ENCODE data around the gene CCL8. TPM values are rescaled to one million over a fixed set of nuclear protein-coding genes. Genes with fewer than 3 reads are reported as not detected.

The CCL8 gene
- total RNA-seq, 1 experiment from 2014 or later, result not detected

DNA sequence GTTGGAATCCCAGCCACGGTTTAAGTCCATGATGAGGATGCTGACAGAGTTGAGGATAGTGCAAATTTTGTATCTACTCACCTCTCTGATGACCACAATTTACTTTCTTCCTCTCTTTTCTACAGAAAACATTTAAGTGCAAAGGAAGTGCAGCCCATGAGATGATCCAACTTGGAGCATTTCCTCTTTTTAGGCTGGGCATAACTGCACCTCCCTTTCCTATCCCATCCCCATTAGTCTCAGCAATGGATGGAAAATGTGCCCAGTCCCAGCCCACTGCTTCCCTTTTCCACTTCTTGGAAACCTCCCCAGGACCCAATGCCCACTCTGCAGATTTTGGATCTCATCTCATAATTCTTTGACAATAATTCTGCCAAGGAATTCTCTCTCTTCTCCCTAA is 16.6 kb upstream of the CCL8 start:
- Histone ChIP-seq H3K4me3 (ENCODE audit: low read depth in 2 of 2, low read length in 2 of 2) (no peak overlapping the region), H3K4me1 (ENCODE audit: control insufficient read depth, insufficient read depth, low read length) (no peaks in the 10 kb centered on the region), H3K36me3 (ENCODE audit: control insufficient read depth, insufficient read depth, low read length) (no peaks in the 10 kb centered on the region), H3K9me3 (ENCODE audit: control insufficient read depth, insufficient read depth, low read depth, low read length) (no peaks in the 10 kb centered on the region), H3K27me3 (ENCODE audit: control insufficient read depth, insufficient read depth, low read length) (no peaks in the 10 kb centered on the region; the same call in 1 of the 2 replicates), H3K27ac (ENCODE audit: low read length) (no peak overlapping the region)
- ATAC-seq (no peak), DNase-seq (ENCODE audit: low read depth, low spot score) (no peak)
- no TSS peak for BruUV-seq (replicated peaks)
- intact Hi-C loops (cut with micrococcal nuclease; ENCODE audit: unreplicated experiment), result loop anchor here (10.0 kb wide), 1 partner anchor 98 kb away; no protein-coding TSS in a partner anchor
- POLR2A ChIA-PET, result no interaction called here
- CTCF ChIA-PET, result no interaction called here
- in situ Hi-C loops (cut with HindIII; ENCODE audit: low pct_unique_long_range_greater_than_20kb, low sequenced_read_pairs), result no loop called here
- TF ChIP-seq TCF7L2 (IDR thresholded peaks at IDR 0.05; ENCODE audit: low read depth, low read length) (no peak), POLR2AphosphoS5 (IDR thresholded peaks at IDR 0.05; ENCODE audit: low read depth, low read length) (no peak), REST (IDR thresholded peaks at IDR 0.05; ENCODE audit: insufficient read depth in 1 of 2, low read depth in 2 of 2, low read length in 1 of 2) (no peak), SIN3A (IDR thresholded peaks at IDR 0.05; ENCODE audit: borderline replicate concordance, insufficient read depth, low read depth, low read length) (no peak)

- H3K36me3 ChIP-seq (ENCODE audit: control insufficient read depth, insufficient read depth, low read length), result no peaks in the 10 kb centered on the region
- ATAC-seq (no peak), DNase-seq (ENCODE audit: low read depth, low spot score) (no peak)
- BruUV-seq (replicated peaks), result no TSS peak
- ChIA-PET CTCF (no interaction called here), POLR2A (no interaction called here)
- H3K27ac ChIP-seq (ENCODE audit: low read length), result no peak overlapping the region
- intact Hi-C loops (cut with micrococcal nuclease; ENCODE audit: unreplicated experiment) (loop anchor here (10.0 kb wide), 1 partner anchor 99 kb away; no protein-coding TSS in a partner anchor), in situ Hi-C loops (cut with HindIII; ENCODE audit: low pct_unique_long_range_greater_than_20kb, low sequenced_read_pairs) (no loop called here)
- H3K27me3 ChIP-seq (ENCODE audit: control insufficient read depth, insufficient read depth, low read length), result no peaks in the 10 kb centered on the region; the same call in 1 of the 2 replicates
- no peaks in the 10 kb centered on the region for H3K9me3 ChIP-seq (ENCODE audit: control insufficient read depth, insufficient read depth, low read depth, low read length)
- H3K4me3 ChIP-seq (ENCODE audit: low read depth in 2 of 2, low read length in 2 of 2), result no peak overlapping the region
- no peaks in the 10 kb centered on the region for H3K4me1 ChIP-seq (ENCODE audit: control insufficient read depth, insufficient read depth, low read length)
- TF ChIP-seq SIN3A (IDR thresholded peaks at IDR 0.05; ENCODE audit: borderline replicate concordance, insufficient read depth, low read depth, low read length), result no peak
- no peak for TF ChIP-seq CTCF (IDR thresholded peaks at IDR 0.05)
- TF ChIP-seq POLR2AphosphoS5 (IDR thresholded peaks at IDR 0.05; ENCODE audit: low read depth, low read length), result no peak
- no peak for TF ChIP-seq REST (IDR thresholded peaks at IDR 0.05; ENCODE audit: insufficient read depth in 1 of 2, low read depth in 2 of 2, low read length in 1 of 2)
- no peak for TF ChIP-seq TCF7L2 (IDR thresholded peaks at IDR 0.05; ENCODE audit: low read depth, low read length)
These were observed 15.6 kb upstream of the CCL8 start for GRCh38 chr17:34303606-34304005.
